Psoas muscle (tissue), 8 donors: ENCODE measurements around the gene ADGRD2. TPM values are rescaled to one million over a fixed set of nuclear protein-coding genes. Genes with fewer than 3 reads are reported as not detected.

Experiments used
- ATAC-seq, 4 donors: fragments of 200-7000 bp; cut with Tn5 transposase; one replicate each; pipeline ENCODE4 v1.9.1; 2020; ENCODE audit warnings: moderate library complexity in 3 of 4, mild to moderate bottlenecking in 2 of 4
- DNase-seq, 2 donors: peaks; one replicate each; pipeline ENCODE4 v3.0.0-alpha.2; 2020
- H3K27ac ChIP-seq: fragments of 200-600 bp; one replicate; pipeline ENCODE4 v1.8.0; 2022
- H3K27me3 ChIP-seq, 3 donors: fragments of 200-600 bp in 1 of 3; one replicate each; pipeline versions ENCODE4 v1.6.1 to v1.8.0; 2013 to 2022; ENCODE audit warnings: low read length in 2 of 3, mild to moderate bottlenecking in 2 of 3, moderate library complexity in 1 of 3; ENCODE audit not compliant: insufficient read depth in 3 of 3
- H3K36me3 ChIP-seq, 2 donors: fragments of 200-600 bp in 1 of 2; one replicate each; pipeline versions ENCODE4 v1.6.1 to v1.8.0; 2013 to 2022; ENCODE audit warnings: low read depth in 1 of 2, mild to moderate bottlenecking in 1 of 2, moderate library complexity in 1 of 2; ENCODE audit not compliant: insufficient read depth in 1 of 2
- H3K4me1 ChIP-seq: fragments of 200-600 bp; one replicate; pipeline ENCODE4 v1.8.0; 2022
- H3K4me3 ChIP-seq: fragments of 200-600 bp; one replicate; pipeline ENCODE4 v1.8.0; 2022; ENCODE audit warnings: mild to moderate bottlenecking
- H3K9me3 ChIP-seq: fragments of 200-600 bp; one replicate; pipeline ENCODE4 v1.8.0; 2022
- WGBS, 3 donors: extraction: QIAGEN DNeasy Blood & Tissue Kit; methylation state at CpG; one replicate each; pipeline versions ENCODE4 v1.1.6 to v1.1.7; 2013; 5-methylcytosine and 5-hydroxymethylcytosine counted together
- intact Hi-C, 2 donors: fragments of 100-400 bp; cut with DNase I; formaldehyde crosslinking; loops; one replicate each; pipeline versions ENCODE4 v1.11.0 to v1.14.2; 2022
- polyA plus RNA-seq, 3 donors: library from polyadenylated mRNA; stranded (reverse); fragments of 200-250 nt; gene quantifications; one replicate each; pipeline ENCODE4 v1.2.3, GENCODE V29; 2013
- total RNA-seq, 4 donors: library from RNA; stranded (reverse); fragmentation: NEBNext Ultra II Directional in 2 of 4; extraction: Animal tissue kit (Norgen Biotek cat#: 25700) in 2 of 4; gene quantifications; one replicate each; pipeline versions ENCODE4 v1.2.1 to v1.2.4, GENCODE V29; 2021 to 2023
- TF ChIP-seq, protein P1 (sequence below): fragments of 200-600 bp; IDR thresholded peaks from one replicate; pipeline ENCODE4 v1.8.0; 2022; ENCODE audit warnings: antibody characterized with exemption
- donor health status: healthy with polysubstance abuse.
- donor health status: DM: no; HTN: no; CAD: no; lungs with moderate emphysema.
- donor health status: Bipolar disorder and iron deficiency.
- donor health status: healthy.
- donor health status: DM: yes; HTN: yes; CAD: no.
- donor health status: DM: no; HTN: no; CAD: no.
- donor health status: DM: no; HTN: no; CAD: no.
- donor health status: DM: yes; HTN: yes; CAD: no.

ADGRD2 gene
- total and polyA plus RNA-seq, 7 donors, result not detected

DNA sequence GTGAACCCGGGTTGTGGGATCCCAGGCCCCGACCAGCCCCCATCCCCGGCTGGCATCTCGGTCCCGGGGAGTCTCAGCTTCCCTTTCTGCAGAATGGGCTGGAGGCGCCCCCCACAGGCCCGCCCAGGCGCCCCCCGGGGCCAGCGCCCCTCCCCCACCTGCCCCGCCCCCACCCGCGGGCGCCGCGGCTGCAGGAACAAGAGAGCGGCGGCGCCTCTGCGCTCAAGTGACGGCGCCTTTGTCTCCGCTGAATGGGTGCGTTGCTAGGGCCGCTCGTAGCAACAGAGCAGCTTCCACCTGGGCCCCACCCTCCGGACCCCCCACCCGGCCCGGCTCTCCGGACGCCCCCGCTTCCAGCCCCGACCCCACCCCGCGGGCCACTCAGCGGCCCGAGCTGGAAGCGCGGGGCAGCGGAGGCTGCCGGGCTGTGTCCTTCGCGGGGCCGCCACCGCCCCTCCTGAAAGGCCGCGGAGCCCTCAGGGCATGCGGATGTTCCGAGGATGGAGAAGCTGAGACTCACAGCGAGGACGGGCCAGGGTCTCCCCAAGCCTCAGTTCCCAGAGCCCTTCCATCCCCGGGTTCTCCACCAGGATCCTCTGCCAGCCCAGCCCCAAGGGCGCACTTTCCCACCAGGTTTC lies 27.5 kb downstream of the ADGRD2 start:
- H3K27me3 ChIP-seq, result peaks cover 0 to 76% (median 24%) of the 10 kb centered on the region in 3 donors
- ATAC-seq (no peak), DNase-seq (peak in 1 of 2 donors; percentile 34)
- H3K4me3 ChIP-seq, result peak overlapping the region; percentile 32
- no peaks in the 10 kb centered on the region for H3K4me1 ChIP-seq
- H3K36me3 ChIP-seq, result no peaks in the 10 kb centered on the region
- no peak overlapping the region for H3K27ac ChIP-seq
- intact Hi-C loops, result no loop called here
- 5 to 8% (median 7%) methylated on average over 25 to 53 of the region's 53 CpGs for WGBS, 3 donors
- TF ChIP-seq, protein P1, sequence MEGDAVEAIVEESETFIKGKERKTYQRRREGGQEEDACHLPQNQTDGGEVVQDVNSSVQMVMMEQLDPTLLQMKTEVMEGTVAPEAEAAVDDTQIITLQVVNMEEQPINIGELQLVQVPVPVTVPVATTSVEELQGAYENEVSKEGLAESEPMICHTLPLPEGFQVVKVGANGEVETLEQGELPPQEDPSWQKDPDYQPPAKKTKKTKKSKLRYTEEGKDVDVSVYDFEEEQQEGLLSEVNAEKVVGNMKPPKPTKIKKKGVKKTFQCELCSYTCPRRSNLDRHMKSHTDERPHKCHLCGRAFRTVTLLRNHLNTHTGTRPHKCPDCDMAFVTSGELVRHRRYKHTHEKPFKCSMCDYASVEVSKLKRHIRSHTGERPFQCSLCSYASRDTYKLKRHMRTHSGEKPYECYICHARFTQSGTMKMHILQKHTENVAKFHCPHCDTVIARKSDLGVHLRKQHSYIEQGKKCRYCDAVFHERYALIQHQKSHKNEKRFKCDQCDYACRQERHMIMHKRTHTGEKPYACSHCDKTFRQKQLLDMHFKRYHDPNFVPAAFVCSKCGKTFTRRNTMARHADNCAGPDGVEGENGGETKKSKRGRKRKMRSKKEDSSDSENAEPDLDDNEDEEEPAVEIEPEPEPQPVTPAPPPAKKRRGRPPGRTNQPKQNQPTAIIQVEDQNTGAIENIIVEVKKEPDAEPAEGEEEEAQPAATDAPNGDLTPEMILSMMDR, result no peak
- no peaks in the 10 kb centered on the region for H3K9me3 ChIP-seq

DNA sequence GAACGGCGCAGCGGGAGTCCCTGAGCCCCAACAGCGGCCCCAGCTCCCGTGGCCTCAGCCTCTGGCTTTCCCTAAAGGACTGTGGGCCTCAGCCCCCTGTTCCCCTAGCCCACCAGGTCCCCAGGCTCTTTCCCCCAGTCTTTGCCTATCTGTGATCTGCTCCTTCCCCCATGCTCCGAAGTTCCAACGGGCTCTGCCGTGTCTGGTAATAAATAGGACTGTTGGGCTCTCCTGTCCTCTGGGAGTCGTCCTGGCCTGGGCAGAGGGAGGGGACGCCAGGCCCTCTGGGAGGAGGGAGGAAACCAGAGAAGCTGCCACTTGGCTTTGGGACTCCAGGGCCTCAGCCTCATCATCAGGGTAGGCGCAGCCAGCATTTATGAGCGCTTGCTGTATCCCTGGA lies 28.1 kb downstream of the ADGRD2 start:
- Histone ChIP-seq H3K4me3 (no peak overlapping the region), H3K27ac (no peak overlapping the region), H3K27me3 (peaks cover 0 to 78% (median 24%) of the 10 kb centered on the region in 3 donors), H3K4me1 (no peaks in the 10 kb centered on the region), H3K9me3 (no peaks in the 10 kb centered on the region), H3K36me3 (no peaks in the 10 kb centered on the region)
- 43 to 57% (median 45%) methylated on average over 12 of the region's 12 CpGs for WGBS, 3 donors
- DNase-seq (peak in 1 of 2 donors; percentile 33), ATAC-seq (no peak)
- TF ChIP-seq, protein P1, result no peak
- intact Hi-C loops, result no loop called here

DNA sequence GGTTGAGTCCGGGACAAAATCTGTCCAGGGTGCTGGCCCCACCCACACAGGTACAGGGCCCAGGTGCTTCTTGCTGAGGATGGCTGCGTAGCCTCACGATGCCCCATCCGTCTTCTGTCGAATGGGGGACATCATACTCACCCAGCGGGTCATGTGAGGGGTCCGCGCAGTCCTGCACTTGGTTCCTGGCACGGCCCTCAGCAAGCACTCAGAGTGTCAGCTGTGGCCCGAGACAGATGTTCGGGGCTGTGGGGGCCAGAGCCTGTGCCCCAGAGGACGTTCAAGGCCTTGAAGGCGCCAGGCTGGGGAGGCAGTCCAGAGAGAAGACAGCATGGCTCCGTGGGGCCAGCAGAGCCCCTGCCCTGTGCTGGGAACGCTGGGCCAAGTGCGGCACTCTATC lies 29.1 kb downstream of the ADGRD2 start:
- Histone ChIP-seq H3K27ac (no peak overlapping the region), H3K4me3 (no peak overlapping the region), H3K36me3 (no peaks in the 10 kb centered on the region), H3K9me3 (no peaks in the 10 kb centered on the region), H3K27me3 (peaks cover 0 to 75% (median 28%) of the 10 kb centered on the region in 3 donors), H3K4me1 (no peaks in the 10 kb centered on the region)
- DNase-seq, result peak in 1 of 2 donors; percentile 40
- intact Hi-C loops, result no loop called here
- WGBS, 3 donors, result 44 to 53% (median 51%) methylated on average over 16 of the region's 16 CpGs
- no peak for ATAC-seq
- TF ChIP-seq, protein P1, result no peak

DNA sequence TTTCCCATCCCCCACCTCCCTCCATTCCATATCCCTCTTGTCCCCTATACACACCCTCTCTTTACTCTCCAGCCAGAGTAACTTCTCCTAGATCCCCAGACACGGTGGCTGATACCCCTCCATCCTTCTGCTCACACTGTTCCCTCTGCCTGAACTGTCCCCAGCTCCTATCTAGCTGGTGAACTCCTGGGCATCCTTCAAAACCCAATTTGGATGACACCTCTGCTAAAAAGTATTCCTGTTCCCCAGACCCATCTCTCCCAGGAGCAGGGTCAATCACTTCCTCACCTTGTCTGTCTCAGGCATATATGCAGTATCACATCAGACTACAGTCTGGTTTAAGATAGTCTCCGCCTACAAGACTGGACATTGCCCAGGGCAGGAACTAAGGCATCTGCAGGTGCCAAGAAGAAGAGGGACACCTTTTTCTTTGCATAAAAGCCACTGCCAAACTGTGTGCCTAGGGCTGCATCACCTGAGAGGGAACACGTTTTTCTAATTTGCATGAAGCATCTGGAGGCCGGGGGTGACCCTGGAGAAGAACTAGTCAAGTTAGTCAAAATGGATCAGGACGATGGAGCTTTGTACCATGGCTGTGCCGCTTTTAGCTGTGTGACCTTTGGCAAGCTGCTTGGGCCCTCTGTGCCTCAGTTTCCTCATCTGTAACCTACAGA lies 29.8 kb downstream of the ADGRD2 start:
- DNase-seq (no peak), ATAC-seq (no peak)
- no peaks in the 10 kb centered on the region for H3K36me3 ChIP-seq
- H3K27me3 ChIP-seq, result peaks cover 0 to 76% (median 30%) of the 10 kb centered on the region in 3 donors
- 64 to 76% (median 71%) methylated on average over 6 of the region's 6 CpGs for WGBS, 3 donors
- H3K4me1 ChIP-seq, result no peaks in the 10 kb centered on the region
- no peak overlapping the region for H3K27ac ChIP-seq
- H3K9me3 ChIP-seq, result no peaks in the 10 kb centered on the region
- intact Hi-C loops, result no loop called here
- no peak overlapping the region for H3K4me3 ChIP-seq
- TF ChIP-seq, protein P1, result no peak
